Stimulated activated CD8-positive, alpha-beta memory T cell treated with anti-CD3 and anti-CD28 coated beads, Interleukin-7, amount 100 ng/mL, for 1 hour (primary cell): ENCODE measurements around the gene MRM3.
"Not testable (repeated sequence)": the region's sequence is repeated elsewhere in the genome, so short reads cannot be mapped to it uniquely, and the experiment has no call there.

ENCODE experiments used
- DNase-seq, 2 donors: peaks; one replicate each; pipeline ENCODE4 v3.0.0-alpha.2; 2020; ENCODE audit warnings: low read depth in 2 of 2

The MRM3 gene

GRCh38 chr17:753418-753817 is 28.7 kb upstream of the MRM3 start:
- no peak for DNase-seq

- DNase-seq = not testable (repeated sequence)
Measured at GRCh38 chr17:755319-755961, 26.7 kb upstream of the MRM3 start.

GRCh38 chr17:756010-756567 is 26.1 kb upstream of the MRM3 start:
- DNase-seq = not testable (repeated sequence)

- DNase-seq = no peak
Measured at GRCh38 chr17:759964-760363, 22.2 kb upstream of the MRM3 start.

GRCh38 chr17:760371-760770 is 21.8 kb upstream of the MRM3 start:
- no peak for DNase-seq

- no peak for DNase-seq
Measured at GRCh38 chr17:767076-767475, 15.1 kb upstream of the MRM3 start.

GRCh38 chr17:773016-773415 is 9.1 kb upstream of the MRM3 start:
- no peak for DNase-seq

GRCh38 chr17:773467-774312 is 8.5 kb upstream of the MRM3 start:
- DNase-seq = no peak

- no peak for DNase-seq
Measured at GRCh38 chr17:774313-774584, 7.9 kb upstream of the MRM3 start.

GRCh38 chr17:778096-778495 is 4.1 kb upstream of the MRM3 start:
- DNase-seq = no peak

GRCh38 chr17:784143-784542 is 2.0 kb downstream of the MRM3 start:
- no peak for DNase-seq

- not testable (repeated sequence) for DNase-seq
Measured at GRCh38 chr17:785901-786300, 3.7 kb downstream of the MRM3 start.

GRCh38 chr17:787641-788221 is 5.6 kb downstream of the MRM3 start:
- no peak for DNase-seq

GRCh38 chr17:788551-788950 is 6.4 kb downstream of the MRM3 start:
- DNase-seq = no peak

GRCh38 chr17:789160-789840 is 7.1 kb downstream of the MRM3 start:
- no peak for DNase-seq

GRCh38 chr17:789931-790873 is 8.0 kb downstream of the MRM3 start:
- not testable (repeated sequence) for DNase-seq

GRCh38 chr17:790874-791247 is 8.7 kb downstream of the MRM3 start:
- DNase-seq = not testable (repeated sequence)

GRCh38 chr17:791829-792228 is 9.7 kb downstream of the MRM3 start:
- no peak for DNase-seq

- DNase-seq = no peak
Measured at GRCh38 chr17:792277-792676, 10.1 kb downstream of the MRM3 start.

GRCh38 chr17:794876-795275 is 12.7 kb downstream of the MRM3 start:
- peak; percentile 4 to 19 for DNase-seq

GRCh38 chr17:795276-795675 is 13.1 kb downstream of the MRM3 start:
- DNase-seq = no peak
